DMS53 treated with DMSO at 0.1 percent for 48 hours (cell line): ENCODE measurements around the gene AQP12B.

Source experiments
- DNase-seq: peaks from one replicate; lab custom pipeline; 2025; ENCODE audit not compliant: unreplicated experiment; lab: John Stamatoyannopoulos, UW

The AQP12B gene

GRCh38 chr2:240649331-240649730, 33.4 kb downstream of the AQP12B start:
- DNase-seq, result no peak

GRCh38 chr2:240648650-240649275, 33.9 kb downstream of the AQP12B start:
- no peak for DNase-seq

GRCh38 chr2:240648155-240648649, 34.5 kb downstream of the AQP12B start:
- DNase-seq, result no peak

- no peak for DNase-seq
Observed at GRCh38 chr2:240647503-240648154, 35.1 kb downstream of the AQP12B start.

- DNase-seq, result no peak
Observed at GRCh38 chr2:240646900-240647502, 35.7 kb downstream of the AQP12B start.

- DNase-seq, result peak; percentile 12
Observed at GRCh38 chr2:240646176-240646899, 36.3 kb downstream of the AQP12B start.

GRCh38 chr2:240645801-240646175, 36.9 kb downstream of the AQP12B start:
- no peak for DNase-seq

- no peak for DNase-seq
Observed at GRCh38 chr2:240645346-240645745, 37.3 kb downstream of the AQP12B start.

- DNase-seq, result no peak
Observed at GRCh38 chr2:240644859-240645301, 37.8 kb downstream of the AQP12B start.

GRCh38 chr2:240644171-240644651, 38.5 kb downstream of the AQP12B start:
- no peak for DNase-seq

- no peak for DNase-seq
Observed at GRCh38 chr2:240643811-240644150, 38.9 kb downstream of the AQP12B start.

- DNase-seq, result no peak
Observed at GRCh38 chr2:240643093-240643810, 39.4 kb downstream of the AQP12B start.

- no peak for DNase-seq
Observed at GRCh38 chr2:240642806-240643092, 39.9 kb downstream of the AQP12B start.

GRCh38 chr2:240642061-240642805, 40.5 kb downstream of the AQP12B start:
- DNase-seq, result no peak

- peak; percentile 40 for DNase-seq
Observed at GRCh38 chr2:240640939-240641338, 41.7 kb downstream of the AQP12B start.

GRCh38 chr2:240639566-240639965, 43.1 kb downstream of the AQP12B start:
- no peak for DNase-seq

GRCh38 chr2:240638512-240639160, 44.0 kb downstream of the AQP12B start:
- DNase-seq, result no peak

- no peak for DNase-seq
Observed at GRCh38 chr2:240637901-240638345, 44.8 kb downstream of the AQP12B start.

GRCh38 chr2:240637116-240637900, 45.4 kb downstream of the AQP12B start:
- no peak for DNase-seq
